D721Med (cell line): Measurements from ENCODE around the gene RGP1.
A peak's percentile ranks its signal among the peaks of the same experiment; 100 is the strongest.

Experiments used
- DNase-seq: peaks from one replicate; pipeline ENCODE4 v3.0.0; 2011; ENCODE audit warnings: low spot score; ENCODE audit not compliant: insufficient read length
- FAIRE-seq: peaks from 2 replicates; lab custom pipeline; 2011; peaks lifted over from hg19 to GRCh38; lab: Jason Lieb, UNC
- TF ChIP-seq, protein P1 (sequence below): IDR thresholded peaks from 2 replicates; pipeline ENCODE4 v1.5.1; 2012; ENCODE audit warnings: mild to moderate bottlenecking, control low read depth; ENCODE audit not compliant: insufficient read depth; ENCODE audit errors: missing control alignments

RGP1 gene

DNA sequence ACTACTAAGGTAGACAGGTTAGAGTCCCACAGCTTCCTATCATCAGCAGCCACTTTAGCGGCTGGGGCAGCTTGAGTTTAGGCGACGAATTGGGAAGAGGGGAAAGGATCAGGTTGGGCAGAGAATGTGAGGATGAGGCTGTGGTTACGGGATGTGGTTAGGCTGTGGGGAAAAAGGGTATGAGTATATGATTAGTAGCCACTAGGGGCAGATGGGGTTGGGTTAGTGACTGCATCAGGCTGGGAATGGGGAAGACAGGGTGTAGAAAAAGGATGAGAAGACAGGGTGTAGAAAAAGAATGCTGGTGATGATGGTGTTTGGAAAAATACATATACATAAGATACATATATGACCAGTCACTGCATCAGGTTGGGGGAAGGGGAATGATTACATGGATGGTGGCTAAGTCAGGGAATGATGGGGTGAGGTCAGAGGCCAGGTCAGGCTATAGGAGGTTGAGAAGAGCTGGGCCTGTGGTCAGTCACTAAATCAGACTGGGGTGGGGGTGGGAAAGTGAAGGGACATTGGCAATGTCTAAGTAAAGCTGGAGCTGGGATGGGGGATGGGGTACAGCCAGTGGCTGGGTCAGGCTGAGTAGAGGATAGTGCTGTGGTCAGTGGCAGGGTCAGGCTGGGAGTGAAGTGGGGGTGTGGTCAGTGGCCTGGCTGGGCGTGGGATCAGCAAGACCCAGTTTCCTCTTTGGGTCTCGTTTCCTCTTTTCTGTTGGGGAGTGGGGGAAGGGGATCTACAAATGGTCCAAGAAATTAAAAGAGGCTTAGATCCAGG lies 19.2 kb upstream of the RGP1 start:
- no peak for FAIRE-seq
- peak; percentile 51 for DNase-seq

DNA sequence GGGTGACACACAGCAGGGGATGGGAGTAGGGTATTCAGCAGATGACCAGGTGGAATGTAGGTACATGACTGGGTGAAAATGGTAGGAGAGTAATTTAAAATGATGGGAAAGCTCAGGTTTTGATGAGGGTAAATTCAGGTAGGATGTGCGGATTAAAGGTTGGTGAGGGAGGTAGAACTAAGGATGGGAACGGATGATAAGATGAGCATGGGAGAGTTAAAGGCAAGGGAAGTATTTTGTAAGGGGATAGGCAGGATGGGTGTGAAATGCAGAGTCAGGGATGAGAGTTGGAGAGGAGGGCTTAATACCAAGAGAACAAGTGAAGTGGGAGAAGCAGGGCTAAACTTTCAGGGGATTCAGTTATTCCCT lies 18.6 kb upstream of the RGP1 start:
- FAIRE-seq (no peak), DNase-seq (no peak)
- TF ChIP-seq, protein P1, sequence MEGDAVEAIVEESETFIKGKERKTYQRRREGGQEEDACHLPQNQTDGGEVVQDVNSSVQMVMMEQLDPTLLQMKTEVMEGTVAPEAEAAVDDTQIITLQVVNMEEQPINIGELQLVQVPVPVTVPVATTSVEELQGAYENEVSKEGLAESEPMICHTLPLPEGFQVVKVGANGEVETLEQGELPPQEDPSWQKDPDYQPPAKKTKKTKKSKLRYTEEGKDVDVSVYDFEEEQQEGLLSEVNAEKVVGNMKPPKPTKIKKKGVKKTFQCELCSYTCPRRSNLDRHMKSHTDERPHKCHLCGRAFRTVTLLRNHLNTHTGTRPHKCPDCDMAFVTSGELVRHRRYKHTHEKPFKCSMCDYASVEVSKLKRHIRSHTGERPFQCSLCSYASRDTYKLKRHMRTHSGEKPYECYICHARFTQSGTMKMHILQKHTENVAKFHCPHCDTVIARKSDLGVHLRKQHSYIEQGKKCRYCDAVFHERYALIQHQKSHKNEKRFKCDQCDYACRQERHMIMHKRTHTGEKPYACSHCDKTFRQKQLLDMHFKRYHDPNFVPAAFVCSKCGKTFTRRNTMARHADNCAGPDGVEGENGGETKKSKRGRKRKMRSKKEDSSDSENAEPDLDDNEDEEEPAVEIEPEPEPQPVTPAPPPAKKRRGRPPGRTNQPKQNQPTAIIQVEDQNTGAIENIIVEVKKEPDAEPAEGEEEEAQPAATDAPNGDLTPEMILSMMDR = no peak

More for the DNA sequence above, 19.2 kb upstream of the RGP1 start:
- TF ChIP-seq, protein P1 = peak; percentile 33

GRCh38 chr9:35731415-35732184 lies 17.5 kb upstream of the RGP1 start:
- TF ChIP-seq, protein P1 = no peak
- DNase-seq = no peak
- FAIRE-seq = no peak

- TF ChIP-seq, protein P1 = peak; percentile 47
- no peak for FAIRE-seq
- peak; percentile 95 for DNase-seq
Measured at GRCh38 chr9:35732185-35732799, 16.8 kb upstream of the RGP1 start, which contains the start of the genes CREB3 and TLN1. CREB3 (plus strand) TSS chr9:35732666; CDS start chr9:35732773, 107 bp downstream. TLN1 (minus strand) TSS chr9:35732195; CDS start chr9:35725694, 6,501 bp downstream.

GRCh38 chr9:35732800-35733541 lies 16.1 kb upstream of the RGP1 start:
- TF ChIP-seq, protein P1 = peak; percentile 6
- DNase-seq = no peak
- FAIRE-seq = no peak

DNA sequence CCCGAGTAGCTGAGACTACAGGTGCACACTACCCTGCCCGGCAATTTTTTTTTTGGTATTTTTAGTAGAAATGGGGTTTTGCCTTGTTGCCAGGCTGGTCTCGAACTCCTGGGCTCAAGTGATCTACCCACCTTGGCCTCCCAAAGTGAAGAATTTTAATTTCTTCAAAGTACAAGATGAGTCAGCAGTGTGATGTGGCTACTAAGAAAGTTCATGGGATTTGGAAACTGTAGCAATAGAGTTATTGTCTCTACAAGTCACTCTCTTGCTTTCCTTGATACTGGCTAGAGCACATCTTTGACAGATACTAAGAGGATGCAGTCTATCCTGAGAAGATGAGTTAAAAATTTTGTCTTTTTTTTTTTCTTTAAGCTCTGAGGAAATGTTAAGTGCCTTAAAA lies 15.0 kb upstream of the RGP1 start:
- TF ChIP-seq, protein P1 = no peak
- FAIRE-seq (no peak), DNase-seq (no peak)
